OCI-LY3 (cell line): ENCODE data around the gene RPLP2.

Experiments
- CTCF ChIP-seq: fragments of 200-600, 300-600 bp; sonication (generic); IDR thresholded peaks from 2 replicates; pipeline ENCODE4 v1.5.1; 2014; ENCODE audit warnings: antibody characterized with exemption, low read length, low read depth
- EZH2phosphoT487 ChIP-seq: fragments of 200-600 bp; shearing (Covaris generic); IDR thresholded peaks from 2 replicates; pipeline ENCODE4 v1.6.1; 2018; ENCODE audit warnings: antibody characterized with exemption, mixed run types, low read depth

DNA sequence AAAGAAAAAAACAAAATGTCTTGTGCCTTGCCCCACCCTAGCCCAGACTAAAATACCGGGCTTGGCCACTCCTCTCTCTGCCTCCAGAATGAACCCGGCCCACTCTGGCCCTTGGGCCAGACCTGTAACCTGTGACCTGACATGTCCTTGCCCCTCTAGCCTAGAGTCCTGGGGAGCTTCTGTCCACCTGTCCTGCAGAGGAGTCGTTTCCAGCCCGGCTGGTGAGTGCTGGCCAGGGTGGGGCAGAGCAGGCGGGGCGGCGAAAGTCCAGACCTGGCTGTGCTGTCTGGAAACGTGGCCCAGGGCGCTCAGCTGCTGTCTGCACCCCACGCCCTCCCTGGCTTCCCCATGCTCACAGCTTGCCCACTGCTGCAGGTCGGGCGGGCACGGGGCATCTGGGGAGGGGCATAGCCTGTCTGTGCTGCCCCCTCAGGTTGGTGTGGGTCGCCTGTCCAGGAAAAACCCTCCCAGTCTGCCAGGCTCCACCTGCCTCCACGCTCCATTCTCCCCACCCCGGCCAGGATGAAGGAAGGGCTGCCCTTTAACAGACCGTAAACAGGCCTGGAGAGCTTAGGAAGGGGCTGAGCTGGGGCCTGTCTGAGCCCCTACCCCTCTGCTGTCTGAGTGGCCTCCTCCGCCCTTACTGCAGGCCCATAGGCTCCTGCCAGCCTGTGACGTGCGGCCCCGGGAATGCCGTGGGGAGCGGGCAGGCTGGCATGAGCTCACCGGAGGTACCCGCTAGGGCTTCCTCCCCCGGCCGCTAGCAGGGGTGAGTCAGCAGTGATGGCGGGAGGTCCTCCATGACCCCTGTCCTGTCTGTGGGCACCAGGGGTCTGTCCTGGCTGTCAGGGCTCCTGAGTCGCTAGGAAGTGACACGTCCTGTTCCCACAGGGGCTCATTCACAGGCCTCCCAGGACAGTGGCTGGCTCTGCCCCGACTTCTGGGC is 24.9 kb downstream of the RPLP2 start:
- TF ChIP-seq CTCF, result no peak
- no peak for TF ChIP-seq EZH2phosphoT487
